Stimulated activated CD4-positive, alpha-beta T cell treated with anti-CD3 and anti-CD28 coated beads, Interleukin-1b, Interleukin-23, amount 100 ng/mL, for 48 hours (primary cell): ENCODE measurements around the gene RTN4.
"Not testable (repeated sequence)": the region's sequence is repeated elsewhere in the genome, so short reads cannot be mapped to it uniquely, and the experiment has no call there.

Experiments
- DNase-seq: peaks from one replicate; pipeline ENCODE4 v3.0.0-alpha.2; 2020

The RTN4 gene

DNA sequence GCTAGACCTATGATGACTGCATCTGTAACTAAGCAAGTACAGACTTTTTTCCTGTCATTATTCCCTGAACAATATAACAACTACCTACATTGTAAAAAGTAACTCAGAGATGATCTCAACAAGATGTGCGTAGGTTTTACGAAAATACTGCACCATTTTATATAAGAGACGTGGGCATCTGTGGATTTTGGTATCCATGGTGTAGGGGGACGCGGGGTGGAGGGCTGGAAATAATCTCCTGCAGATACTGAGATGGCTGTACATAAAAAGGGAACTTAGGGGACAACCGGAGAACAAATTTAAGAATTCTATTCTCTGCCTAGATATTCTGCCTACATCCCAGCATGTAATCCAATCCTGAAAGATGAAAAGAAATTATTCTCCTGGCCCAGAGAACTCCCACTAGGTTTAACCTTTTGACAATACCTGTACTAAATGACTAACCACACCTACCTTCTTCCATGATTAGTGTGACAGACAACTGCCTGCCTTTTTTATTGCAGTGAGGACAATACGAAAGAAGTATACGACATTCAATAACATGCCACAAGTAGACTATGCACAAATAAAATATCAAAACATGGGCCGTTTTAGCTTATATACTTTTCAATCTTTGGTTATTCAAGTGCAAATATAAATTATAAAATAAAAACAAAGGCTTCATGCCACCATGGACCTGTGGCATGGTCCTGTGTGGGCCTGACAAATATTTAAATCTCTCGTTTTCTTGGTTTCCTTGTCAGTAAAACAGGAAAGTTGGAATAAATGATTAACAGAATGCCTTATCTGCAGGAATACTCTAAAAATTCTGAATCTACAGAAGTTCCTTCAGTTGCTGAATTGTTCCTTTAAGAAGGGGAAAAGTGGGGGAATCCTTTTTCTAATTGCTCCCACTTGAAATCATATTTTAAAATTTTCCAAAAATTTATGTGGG, 46.3 kb downstream of the RTN4 start:
- no peak for DNase-seq

GRCh38 chr2:55001716-55002115, 48.5 kb downstream of the RTN4 start:
- DNase-seq, result no peak

DNA sequence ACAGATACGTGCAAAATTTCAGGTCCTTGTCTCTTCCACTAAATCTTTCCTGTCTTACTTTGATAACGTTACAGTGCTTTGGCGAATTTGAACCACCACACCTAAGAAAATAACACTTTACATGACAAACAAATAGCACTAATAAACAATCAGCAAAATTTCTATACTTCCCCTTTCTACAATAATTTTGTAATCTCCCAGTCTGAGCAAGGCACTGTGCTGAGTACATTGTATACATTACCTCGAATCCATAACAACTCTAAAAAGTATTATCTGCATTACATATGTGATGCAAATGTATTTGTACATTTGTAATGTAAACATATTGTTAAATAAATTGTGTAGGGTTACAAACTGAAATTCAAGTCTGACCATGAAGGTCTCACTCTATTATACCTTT, 49.9 kb downstream of the RTN4 start:
- no peak for DNase-seq

- DNase-seq, result no peak
Observed at GRCh38 chr2:54999182-54999581, 51.1 kb downstream of the RTN4 start.

DNA sequence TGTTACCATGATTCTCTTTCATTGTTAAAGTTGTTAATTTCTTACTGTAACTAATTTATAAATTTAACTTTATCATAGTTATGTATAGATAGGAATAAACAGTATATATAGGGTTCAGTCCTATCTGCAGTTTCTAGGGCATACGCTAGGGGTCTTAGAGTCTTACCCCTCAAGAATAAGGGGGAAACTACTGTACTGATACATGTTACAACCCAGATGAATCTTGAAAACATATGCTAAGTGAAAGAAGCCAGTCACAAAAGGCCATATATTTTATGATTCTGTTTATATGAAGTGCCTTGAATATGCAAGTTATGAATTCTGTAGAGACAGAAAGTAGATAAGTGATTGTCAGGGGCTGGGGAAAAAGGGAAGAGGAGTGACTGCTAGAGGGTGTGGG, 52.4 kb downstream of the RTN4 start:
- DNase-seq, result no peak

DNA sequence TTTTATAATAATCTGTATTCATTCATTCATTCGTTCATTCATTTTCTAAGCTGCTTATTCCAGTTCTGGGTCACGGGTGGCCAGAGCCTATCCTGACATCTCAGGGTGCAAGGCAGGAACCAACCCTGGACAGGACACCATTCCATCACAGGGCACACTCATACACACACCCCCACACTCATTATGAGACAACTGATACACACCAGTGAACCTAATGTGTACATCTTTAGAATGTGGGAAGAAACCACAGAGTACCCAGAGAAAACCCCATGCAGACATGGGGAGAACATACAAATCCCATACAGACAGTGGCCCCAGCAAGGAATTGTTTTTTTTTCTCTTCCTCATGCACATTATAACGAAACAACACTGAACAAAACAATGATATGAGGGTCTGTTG, 54.7 kb downstream of the RTN4 start:
- DNase-seq, result no peak

- not testable (repeated sequence) for DNase-seq
Observed at GRCh38 chr2:54990694-54991093, 59.6 kb downstream of the RTN4 start.

GRCh38 chr2:54988612-54989011, 61.6 kb downstream of the RTN4 start:
- no peak for DNase-seq

GRCh38 chr2:54986264-54986663, 64.0 kb downstream of the RTN4 start:
- no peak for DNase-seq

DNA sequence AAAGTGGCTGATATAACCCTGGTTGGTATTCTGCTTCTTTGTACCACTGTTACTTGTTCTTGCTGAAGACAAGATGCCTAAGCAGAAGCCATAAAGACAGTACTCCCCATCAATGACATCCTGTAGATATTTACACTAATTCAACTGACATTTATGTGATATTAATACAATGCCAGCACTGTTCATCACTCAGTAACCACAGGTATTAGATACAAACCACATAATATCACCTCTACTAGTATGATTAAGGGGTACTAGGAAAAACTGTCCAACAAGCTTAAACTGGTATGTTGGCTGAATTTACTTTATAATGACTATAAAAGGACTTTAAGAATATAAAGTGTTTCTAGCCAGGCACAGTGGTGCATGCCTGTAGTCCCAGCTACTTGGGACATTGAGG, 65.8 kb downstream of the RTN4 start:
- DNase-seq, result no peak

- DNase-seq, result no peak
Observed at GRCh38 chr2:54983345-54984220, 66.7 kb downstream of the RTN4 start.

GRCh38 chr2:54981385-54981784, 68.9 kb downstream of the RTN4 start:
- no peak for DNase-seq

GRCh38 chr2:54979321-54980044, 70.8 kb downstream of the RTN4 start:
- no peak for DNase-seq

- DNase-seq, result no peak
Observed at GRCh38 chr2:54977149-54977548, 73.1 kb downstream of the RTN4 start.

- no peak for DNase-seq
Observed at GRCh38 chr2:54975598-54976492, 74.4 kb downstream of the RTN4 start.

GRCh38 chr2:54975175-54975574, 75.1 kb downstream of the RTN4 start:
- no peak for DNase-seq

DNA sequence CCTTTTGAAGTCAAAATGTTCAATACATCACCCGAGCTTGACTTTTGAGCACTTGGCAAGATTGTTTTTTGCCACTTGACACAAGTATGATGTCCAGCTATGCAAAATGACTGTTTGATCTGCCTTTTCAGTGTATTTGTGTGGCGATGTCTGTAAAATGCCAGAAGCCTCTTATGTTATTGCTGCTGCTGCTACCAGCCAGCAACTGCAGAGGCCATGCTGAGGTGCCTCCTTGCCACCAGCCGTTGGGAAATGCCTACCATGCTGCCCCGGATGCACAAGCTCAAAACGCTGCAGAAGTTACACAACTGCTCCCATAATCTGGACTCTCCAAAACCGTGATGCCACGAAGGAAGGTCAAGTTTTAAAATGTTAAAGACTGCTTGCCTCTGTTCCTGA, 80.3 kb downstream of the RTN4 start:
- DNase-seq, result no peak

GRCh38 chr2:54969295-54969939, 80.8 kb downstream of the RTN4 start:
- no peak for DNase-seq

DNA sequence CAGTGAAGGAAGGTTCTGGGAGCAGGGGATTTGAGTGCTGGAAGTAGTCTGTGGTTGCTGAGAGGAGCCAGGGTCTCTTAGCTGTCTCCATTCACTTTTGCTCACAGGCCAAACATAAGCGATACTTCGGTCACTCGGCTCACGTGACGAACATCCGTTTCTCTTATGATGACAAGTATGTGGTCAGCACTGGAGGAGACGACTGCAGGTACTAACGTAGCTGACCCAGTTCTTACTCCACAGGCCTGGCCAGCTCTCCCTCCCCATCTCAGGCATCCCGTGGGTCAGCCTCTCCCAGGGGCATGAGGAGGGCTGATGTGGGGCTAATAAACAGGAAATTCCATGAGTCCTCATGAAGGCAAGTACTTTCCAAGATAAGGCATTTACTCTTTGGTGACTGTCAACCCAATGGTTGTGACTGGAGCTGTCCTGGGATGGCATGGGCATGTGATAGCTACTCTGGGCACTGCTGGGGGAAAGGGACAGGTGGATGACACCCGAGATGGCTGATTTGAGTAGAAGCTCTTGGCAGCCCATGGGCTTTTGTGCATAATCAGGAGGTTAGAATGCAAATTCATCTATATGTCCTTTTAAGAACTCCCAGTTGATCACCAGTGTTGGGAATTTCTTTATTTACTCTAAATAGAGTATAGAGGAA, 81.6 kb downstream of the RTN4 start:
- DNase-seq, result no peak

DNA sequence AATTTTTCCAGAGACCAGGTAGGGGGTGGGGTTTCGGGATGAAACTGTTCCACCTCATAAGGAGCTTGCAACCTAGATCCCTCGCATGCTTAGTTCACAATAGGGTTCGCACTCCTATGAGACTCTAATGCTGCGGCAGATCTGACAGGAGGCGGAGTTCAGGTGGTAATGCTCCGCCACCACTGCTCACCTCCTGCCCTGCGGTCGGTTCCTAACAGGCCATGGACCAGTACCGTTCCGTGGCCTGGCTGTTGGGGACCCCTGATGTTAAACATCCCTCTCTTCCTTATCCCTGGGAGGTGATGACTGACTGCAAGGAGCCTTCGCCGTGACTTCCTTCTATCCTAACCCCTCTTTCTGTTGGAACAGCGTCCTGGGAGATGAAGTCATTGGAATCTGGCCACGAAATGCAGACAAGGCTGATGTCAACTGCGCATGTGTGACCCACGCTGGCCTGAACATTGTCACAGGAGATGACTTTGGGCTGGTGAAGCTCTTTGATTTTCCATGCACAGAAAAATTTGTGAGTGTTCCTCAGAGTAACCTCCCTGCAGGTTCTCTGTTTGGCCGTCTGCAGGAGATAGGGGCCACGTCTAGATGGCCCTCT, 82.4 kb downstream of the RTN4 start:
- DNase-seq, result no peak

DNA sequence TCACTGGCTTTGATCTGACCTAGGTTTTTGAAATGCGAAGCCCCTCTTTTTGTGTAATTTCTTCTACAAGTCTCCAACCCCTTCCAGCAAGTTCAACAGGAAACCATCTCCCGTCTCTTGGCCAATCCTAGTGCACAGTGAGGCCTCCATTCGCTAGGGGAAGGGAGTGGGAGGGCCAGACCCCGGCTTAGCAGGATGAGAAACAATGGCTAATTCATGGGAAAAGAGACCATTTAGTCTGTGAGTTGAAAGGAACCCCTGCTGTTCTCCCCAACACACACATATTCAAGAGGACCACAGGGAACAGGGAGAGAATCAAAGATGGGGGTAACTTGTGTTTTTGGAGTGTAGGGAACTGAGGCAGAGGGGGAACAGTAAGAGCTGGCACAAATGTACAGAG, 83.0 kb downstream of the RTN4 start:
- no peak for DNase-seq
